HG03521 (cell line): ENCODE results near the gene CAMTA1.

Experiments
- ATAC-seq: cut with Tn5 transposase; IDR thresholded peaks from one replicate; pipeline ENCODE4 v1.9.1; 2021; ENCODE audit warnings: mild to moderate bottlenecking, moderate library complexity; ENCODE audit not compliant: unreplicated experiment

CAMTA1 gene

GRCh38 chr1:7247158-7247557, 461.9 kb downstream of the CAMTA1 start:
- no peak for ATAC-seq

DNA sequence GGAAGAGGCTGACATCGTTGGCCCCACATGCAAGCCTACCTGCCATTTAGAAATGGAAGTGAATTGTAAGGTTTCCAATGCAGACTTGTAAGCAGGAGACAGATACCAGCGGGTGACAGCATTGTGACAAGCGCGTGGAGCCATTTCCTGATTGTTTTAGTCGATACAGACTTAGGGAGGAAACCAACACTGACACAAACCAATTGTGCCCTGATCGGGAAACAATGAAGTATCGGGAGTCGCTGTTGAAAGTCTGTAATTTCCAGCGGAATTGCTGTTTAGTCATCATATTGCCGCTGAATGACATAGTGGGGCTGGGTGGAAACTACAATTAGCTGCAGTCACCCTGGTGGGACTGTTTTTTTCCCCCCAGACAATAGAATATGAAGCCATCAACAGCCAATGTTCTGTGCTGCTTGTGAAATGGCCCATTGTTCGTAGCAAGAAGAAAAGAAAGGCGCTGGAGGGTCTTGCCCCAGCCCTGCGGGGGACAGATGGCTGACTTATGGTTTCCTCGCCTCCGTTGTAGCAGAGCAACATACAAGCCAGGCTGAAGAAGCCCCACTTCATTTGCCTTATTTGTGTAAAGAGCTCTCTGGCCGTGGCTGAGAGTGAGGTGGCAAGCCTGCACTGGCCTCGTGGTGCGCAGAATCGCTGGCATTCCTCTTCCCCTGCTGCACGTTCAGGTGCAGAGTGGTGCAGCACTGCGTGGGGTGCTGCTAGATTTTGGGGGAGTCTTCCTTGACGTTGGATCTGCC, 462.7 kb downstream of the CAMTA1 start:
- no peak for ATAC-seq

DNA sequence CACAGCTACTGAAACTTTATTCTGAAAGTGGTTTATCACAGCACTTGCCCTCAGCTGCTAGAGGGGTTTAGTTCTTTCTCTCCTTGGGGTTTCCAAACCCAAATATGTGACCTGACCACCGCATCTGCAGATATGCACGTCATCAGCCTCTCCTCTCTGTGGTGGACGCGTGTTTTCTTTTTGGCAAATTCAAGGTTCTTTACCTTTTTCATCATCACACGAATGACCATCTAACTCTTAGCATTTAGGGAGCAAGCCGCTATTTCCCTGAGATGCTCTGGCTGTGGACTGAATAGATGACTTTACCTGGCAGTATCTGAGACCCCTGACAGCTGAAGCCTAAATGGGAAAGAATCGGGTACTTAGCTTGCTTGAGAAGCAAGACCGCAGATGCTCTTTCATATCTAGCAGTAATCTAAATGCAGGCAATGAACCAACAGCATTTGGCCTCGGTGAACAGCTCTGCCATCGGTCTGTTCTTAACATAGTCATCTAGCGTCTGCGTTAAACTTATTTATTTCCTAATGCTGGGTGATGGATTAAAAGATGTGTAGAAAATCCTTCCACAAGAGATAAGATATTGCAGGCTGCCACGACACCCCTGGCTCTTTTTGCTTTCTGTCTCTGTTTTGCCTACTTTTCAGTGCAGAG, 463.4 kb downstream of the CAMTA1 start:
- no peak for ATAC-seq

- no peak for ATAC-seq
Measured at GRCh38 chr1:7249516-7249915, 464.3 kb downstream of the CAMTA1 start.

DNA sequence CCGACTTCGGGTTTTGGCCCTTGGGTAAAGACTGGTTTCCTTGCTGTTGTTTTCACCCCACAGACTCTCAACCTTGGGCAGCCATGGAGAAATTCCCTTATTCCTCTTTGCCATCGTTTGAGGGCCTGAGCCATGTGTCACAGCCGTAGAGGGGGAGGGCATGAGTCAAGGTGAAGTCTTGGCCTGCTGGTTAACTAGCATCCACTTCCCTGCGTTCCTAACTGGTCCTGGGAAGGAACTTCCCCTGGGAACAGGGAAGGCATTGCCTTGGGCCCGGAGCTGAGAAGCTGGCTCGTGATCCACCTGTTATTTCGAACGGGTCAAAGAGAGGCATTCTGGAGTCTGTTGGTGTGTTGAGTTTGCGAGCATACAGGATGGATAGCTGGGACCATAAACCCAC, 464.9 kb downstream of the CAMTA1 start:
- ATAC-seq = no peak

- no peak for ATAC-seq
Measured at GRCh38 chr1:7250597-7251453, 465.6 kb downstream of the CAMTA1 start.

GRCh38 chr1:7251454-7251800, 466.2 kb downstream of the CAMTA1 start:
- ATAC-seq = no peak

DNA sequence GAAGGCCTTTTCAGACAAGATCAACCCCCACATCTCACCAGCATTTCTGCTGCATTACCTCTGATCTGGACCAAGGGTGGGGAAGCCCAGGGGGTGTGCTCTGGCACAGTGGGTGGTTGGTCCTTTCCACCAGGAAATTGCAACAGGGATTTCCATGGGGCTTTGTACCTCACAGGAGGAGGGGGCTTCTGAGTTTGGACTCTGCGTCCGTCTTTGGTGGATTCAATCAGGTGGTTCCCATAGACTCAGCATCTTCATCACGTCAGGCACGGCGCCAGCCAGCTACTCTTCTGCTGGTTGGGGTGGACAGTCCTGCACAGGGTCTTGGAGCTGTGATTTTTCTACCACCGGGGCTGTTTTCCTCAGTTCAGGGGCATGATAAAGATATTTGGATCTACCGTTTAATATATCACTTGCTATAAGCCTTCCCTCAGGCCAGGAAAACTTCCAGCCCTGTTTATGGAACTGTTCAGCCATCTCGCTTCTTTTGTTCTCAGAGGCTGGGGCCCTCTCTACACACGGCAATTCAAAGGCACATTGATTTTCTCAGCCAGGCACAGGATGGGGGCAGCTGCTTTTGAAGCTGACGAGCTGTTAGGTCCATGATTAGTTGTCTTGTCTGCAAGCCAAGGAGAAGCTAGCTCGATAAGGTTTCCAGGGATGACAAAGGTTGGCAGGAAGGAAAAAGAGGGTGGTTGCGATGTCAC, 467.3 kb downstream of the CAMTA1 start:
- ATAC-seq = no peak

GRCh38 chr1:7253118-7253480, 467.8 kb downstream of the CAMTA1 start:
- ATAC-seq = no peak

GRCh38 chr1:7253988-7254587, 468.8 kb downstream of the CAMTA1 start:
- ATAC-seq = no peak

DNA sequence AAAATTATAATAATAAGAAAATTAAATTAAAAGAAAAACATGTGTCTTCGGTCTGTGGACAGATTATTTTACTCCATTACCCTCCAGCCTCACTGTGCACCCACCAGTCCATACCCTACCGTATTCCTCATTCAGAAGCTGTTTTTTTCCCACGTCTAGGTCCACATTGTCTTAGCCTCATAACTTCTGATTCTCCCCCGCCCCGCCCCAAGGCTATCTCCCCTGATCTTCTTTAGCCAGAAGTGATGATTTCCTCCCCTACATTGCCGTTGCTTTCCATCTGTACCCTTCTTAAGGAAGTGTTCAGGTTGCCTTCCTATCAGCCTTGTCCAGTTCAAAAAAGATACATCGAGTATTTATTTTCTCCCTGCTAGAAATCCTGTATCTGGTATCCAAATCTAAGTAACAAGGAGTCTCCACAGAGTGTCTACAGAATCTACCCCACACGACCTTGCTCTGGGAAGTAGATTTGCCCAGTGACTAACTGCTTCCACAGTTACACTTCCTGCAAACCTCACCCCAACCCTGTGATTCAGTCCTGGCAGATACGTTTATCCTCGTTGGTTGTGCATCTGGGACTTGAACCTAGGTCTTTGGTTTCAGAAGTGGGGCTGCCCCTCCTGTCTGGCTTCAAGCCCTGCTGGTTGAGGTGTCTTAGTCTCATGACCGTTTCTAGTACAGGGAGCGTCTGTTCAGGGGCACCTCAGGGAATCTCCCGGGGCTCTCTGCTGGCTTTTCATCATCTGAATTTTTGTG, 470.2 kb downstream of the CAMTA1 start:
- ATAC-seq = no peak

GRCh38 chr1:7256526-7256925, 471.3 kb downstream of the CAMTA1 start:
- ATAC-seq = no peak

DNA sequence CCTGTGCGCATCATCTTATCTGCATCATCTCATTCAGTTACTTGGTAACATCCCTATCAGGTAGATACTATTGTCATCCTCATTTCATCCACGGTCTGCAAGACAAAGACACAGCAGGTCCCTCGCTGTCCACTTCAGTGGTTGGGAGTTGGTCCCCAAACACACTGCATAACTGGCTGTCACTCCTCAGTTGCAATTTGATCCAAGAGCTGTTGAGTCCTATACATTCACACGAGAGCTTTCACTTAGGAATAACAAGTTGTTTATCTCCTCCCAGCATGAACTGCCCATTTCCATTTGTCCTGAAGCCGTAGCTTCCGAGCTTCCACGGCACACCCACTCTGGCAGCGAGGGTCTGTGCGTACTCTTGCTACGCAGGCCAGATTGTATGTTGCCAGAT, 472.0 kb downstream of the CAMTA1 start:
- ATAC-seq = no peak

GRCh38 chr1:7258589-7259135, 473.4 kb downstream of the CAMTA1 start:
- no peak for ATAC-seq

DNA sequence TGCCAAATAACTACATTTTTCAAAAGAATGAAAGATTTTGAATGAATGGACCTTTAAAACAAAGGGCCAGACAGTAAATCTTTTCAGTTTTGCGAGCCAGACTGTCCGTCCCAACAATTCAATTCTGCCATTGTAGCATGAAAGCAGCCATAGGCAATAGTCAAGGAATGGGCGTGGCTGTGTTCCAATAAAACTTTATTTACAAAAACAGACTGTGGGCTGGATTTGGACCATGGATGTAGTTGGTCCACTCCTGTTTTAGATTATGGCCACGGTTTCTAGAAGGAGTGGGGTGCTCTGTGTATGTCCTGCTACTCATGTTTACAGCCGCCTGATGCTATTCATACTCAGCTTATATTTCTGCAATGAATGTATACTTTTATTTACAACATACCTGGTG, 474.7 kb downstream of the CAMTA1 start:
- no peak for ATAC-seq

DNA sequence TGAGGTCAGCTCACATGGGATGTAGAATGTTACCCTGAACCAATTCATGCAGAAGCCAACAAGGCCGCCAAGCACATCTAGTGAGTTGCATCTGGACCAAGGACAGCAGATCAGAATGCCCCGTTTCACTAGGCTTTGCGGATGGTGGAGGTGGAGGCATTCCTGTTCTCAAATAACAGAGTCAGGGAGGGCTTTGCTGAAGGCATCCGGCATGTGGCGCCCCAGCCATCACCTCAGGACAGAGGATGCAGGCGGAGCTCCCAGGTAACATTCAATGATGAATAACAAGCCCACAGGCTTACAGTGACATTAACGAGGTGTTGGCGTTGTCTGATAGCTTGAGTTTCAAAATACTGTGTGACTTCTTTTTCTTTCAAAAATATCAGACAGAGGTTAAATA, 476.2 kb downstream of the CAMTA1 start:
- ATAC-seq = no peak

- ATAC-seq = no peak
Measured at GRCh38 chr1:7262611-7263010, 477.4 kb downstream of the CAMTA1 start.

- ATAC-seq = no peak
Measured at GRCh38 chr1:7263021-7263960, 478.0 kb downstream of the CAMTA1 start.

DNA sequence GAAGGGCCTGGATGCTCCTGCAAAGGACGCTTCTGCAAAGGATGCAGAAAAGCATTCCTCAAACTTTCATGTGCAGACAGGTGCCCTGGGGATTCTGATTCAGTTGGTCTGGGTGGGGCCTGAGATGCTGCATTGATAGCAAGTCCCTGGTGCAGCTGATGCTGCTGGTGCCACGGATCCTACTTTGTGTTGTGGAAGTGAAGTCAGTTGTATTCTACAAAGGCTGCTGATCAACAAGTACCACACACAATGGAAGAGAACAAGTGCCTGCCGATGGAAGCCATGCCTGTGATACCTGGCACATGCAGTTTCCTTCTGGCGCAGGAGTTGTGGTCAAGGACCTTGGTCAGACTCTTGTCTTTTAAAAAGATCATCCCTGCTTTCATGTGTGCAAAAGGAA, 478.8 kb downstream of the CAMTA1 start:
- ATAC-seq = no peak
